ENCODE measurements around the gene CREB3L2.

The CREB3L2 gene

DNA sequence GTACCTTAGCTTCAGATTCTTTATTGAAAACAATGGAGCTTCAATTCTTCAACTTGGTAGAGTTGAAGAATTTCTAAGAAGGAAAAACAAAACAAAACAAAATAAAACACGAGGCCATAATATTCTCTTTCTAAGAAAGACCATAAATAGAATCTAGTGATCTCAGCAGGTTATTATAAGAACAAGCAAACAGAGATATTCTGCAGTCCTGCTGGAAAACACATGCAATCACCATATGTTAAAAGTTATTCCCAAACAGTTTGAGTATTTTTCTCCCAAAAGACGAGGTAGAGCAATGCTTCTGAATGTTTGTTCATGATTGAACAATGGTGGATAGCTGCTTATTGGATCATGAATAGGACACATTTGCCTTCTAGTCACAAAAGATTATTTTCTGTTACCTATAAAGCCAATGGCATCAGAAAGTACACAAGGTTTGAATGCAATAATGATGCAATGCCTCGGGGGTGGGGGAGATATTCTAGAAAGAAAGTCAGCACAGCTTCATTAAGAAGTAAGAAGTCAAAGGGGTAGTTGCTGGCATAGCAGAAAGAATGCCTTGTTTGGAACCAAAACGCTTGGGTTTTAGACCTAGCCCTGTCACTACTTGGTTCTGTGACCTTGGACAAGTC, 59.3 kb downstream of the CREB3L2 start:
- H3K9me3 ChIP-seq, result no peaks in the 10 kb centered on the region
- no peak for DNase-seq (ENCODE audit: low spot score in 2 of 2)
- H3K36me3 ChIP-seq (replicated peaks), result no peaks in the 10 kb centered on the region
- no peaks in the 10 kb centered on the region for H3K27me3 ChIP-seq (ENCODE audit: low read depth)
- in situ Hi-C loops (cut with MboI; ENCODE audit: low sequenced_read_pairs), result no loop called here
- no peak overlapping the region for H3K4me3 ChIP-seq
- peaks cover 2% of the 10 kb centered on the region for H3K4me1 ChIP-seq

GRCh38 chr7:137940656-137941518, 61.0 kb downstream of the CREB3L2 start:
- no peak overlapping the region for H3K4me3 ChIP-seq
- H3K27me3 ChIP-seq (ENCODE audit: low read depth), result no peaks in the 10 kb centered on the region
- H3K9me3 ChIP-seq, result no peaks in the 10 kb centered on the region
- H3K4me1 ChIP-seq, result peaks cover 2% of the 10 kb centered on the region
- no peaks in the 10 kb centered on the region for H3K36me3 ChIP-seq (replicated peaks)
- no peak for DNase-seq (ENCODE audit: low spot score in 2 of 2)
- in situ Hi-C loops (cut with MboI; ENCODE audit: low sequenced_read_pairs), result no loop called here

GRCh38 chr7:137940218-137940617, 61.7 kb downstream of the CREB3L2 start:
- Histone ChIP-seq H3K4me1 (peaks cover 2% of the 10 kb centered on the region), H3K27me3 (ENCODE audit: low read depth) (no peaks in the 10 kb centered on the region), H3K9me3 (no peaks in the 10 kb centered on the region), H3K36me3 (replicated peaks) (no peaks in the 10 kb centered on the region), H3K4me3 (no peak overlapping the region)
- in situ Hi-C loops (cut with MboI; ENCODE audit: low sequenced_read_pairs), result no loop called here
- DNase-seq (ENCODE audit: low spot score in 2 of 2), result no peak

DNA sequence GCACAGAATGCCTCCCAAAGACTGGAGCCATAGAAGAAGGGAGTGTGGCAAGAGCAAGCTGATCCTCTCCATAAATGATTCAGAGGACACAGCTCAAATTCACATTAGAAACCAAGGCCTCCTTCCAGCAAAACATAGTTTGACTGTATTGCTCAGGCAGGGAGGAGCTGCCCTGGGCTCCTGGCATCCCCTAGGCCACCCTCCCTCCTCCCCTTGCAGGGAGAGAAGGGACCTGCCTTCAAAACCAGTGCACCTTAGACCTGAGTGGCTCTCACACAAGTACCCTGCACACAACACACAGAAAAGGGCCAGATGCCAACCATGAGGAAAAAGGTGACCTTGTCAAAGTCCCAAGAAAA, 64.7 kb downstream of the CREB3L2 start:
- Histone ChIP-seq H3K27me3 (ENCODE audit: low read depth) (no peaks in the 10 kb centered on the region), H3K9me3 (no peaks in the 10 kb centered on the region), H3K36me3 (replicated peaks) (no peaks in the 10 kb centered on the region), H3K4me1 (peaks cover 6% of the 10 kb centered on the region), H3K4me3 (no peak overlapping the region)
- DNase-seq (ENCODE audit: low spot score in 2 of 2), result no peak
- in situ Hi-C loops (cut with MboI; ENCODE audit: low sequenced_read_pairs), result no loop called here

DNA sequence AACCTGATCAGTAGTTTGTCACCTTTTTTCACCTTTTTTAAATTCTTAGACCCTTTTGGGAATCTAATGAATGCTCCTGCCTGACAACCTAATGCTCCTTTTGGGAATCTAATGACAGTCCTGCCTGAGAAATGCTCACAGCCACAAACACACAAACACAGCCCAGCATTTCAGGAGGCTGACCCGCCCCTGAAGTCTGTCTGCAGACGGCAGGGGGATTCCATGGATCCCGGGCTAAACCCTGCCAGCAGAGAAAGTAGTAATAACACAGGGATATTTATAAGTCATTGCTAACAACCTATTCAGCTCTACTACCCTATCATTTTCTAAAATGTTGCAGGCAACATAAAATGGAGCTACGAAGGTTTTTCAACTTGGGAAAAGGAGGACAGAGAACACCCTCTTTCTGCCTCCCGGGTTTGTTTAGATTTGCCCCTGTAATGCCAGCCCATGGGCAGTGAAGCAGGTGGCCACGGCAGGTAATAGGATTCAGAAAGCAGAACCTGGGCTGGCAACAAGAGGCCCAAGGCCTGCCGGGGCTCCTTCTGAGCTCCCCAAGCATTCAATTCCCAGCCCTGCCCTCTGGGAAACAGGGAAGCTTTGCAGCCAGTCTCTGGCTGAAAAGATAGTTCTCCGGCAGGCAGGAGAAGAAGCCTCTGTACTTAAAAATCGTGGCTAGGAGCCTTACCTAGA, 65.2 kb downstream of the CREB3L2 start:
- in situ Hi-C loops (cut with MboI; ENCODE audit: low sequenced_read_pairs), result no loop called here
- peaks cover 6% of the 10 kb centered on the region for H3K4me1 ChIP-seq

GRCh38 chr7:137935884-137936508, 65.9 kb downstream of the CREB3L2 start:
- Histone ChIP-seq H3K9me3 (no peaks in the 10 kb centered on the region), H3K36me3 (replicated peaks) (no peaks in the 10 kb centered on the region), H3K27me3 (ENCODE audit: low read depth) (no peaks in the 10 kb centered on the region), H3K4me3 (no peak overlapping the region), H3K4me1 (peaks cover 6% of the 10 kb centered on the region)
- no peak for DNase-seq (ENCODE audit: low spot score in 2 of 2)
- in situ Hi-C loops (cut with MboI; ENCODE audit: low sequenced_read_pairs), result no loop called here

More for the DNA sequence above, 65.2 kb downstream of the CREB3L2 start:
- H3K27me3 ChIP-seq (ENCODE audit: low read depth), result no peaks in the 10 kb centered on the region
- H3K9me3 ChIP-seq, result no peaks in the 10 kb centered on the region
- no peaks in the 10 kb centered on the region for H3K36me3 ChIP-seq (replicated peaks)
- DNase-seq (ENCODE audit: low spot score in 2 of 2), result no peak
- no peak overlapping the region for H3K4me3 ChIP-seq

DNA sequence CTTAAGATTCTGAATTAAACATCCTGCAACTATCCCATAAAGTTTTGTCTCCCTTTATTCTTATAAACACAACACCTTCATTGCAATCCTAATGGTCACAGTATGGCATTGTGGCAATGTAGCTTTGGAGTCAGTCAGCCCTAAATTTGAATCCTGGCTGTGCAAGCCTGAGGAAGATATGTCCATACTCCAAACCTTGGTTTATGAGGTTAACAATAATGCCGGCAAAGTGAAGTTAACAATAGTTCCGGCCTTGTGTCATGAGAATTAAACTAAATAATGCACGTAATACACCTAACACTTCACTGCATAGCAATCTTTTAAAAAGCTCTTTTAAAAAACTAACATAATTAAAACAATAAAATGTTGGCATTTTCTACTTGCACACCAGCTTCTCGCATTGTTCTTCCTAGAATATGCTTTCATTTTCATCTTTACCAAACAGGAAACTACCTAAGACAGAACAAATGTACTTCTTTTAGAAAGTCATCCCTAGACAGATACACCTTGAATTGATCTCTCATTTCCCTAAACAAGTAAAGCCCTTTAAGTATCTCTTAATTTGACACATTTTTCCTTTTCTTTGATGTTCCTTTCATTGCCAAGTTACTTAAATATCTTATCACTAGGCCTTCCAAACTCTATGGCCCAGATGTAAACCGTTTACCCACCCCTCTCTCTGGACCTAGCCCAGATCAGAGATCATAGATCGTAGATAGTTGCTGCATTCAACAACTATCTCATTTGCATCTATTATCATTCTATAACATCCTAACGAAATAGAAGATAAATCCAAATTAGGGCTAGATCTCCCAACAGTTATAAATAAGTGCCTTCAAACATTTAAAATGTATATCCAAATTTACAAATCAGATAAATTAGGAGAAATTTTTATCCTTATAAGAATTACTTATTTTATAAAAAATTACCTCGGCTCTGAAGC, 66.7 kb downstream of the CREB3L2 start:
- Histone ChIP-seq H3K4me1 (peaks cover 6% of the 10 kb centered on the region), H3K36me3 (replicated peaks) (no peaks in the 10 kb centered on the region), H3K9me3 (0 out of 2 replicates have a peak, but pooled peaks cover 1% of the 10 kb centered on the region), H3K4me3 (no peak overlapping the region), H3K27me3 (ENCODE audit: low read depth) (no peaks in the 10 kb centered on the region)
- in situ Hi-C loops (cut with MboI; ENCODE audit: low sequenced_read_pairs), result no loop called here
- DNase-seq (ENCODE audit: low spot score in 2 of 2), result no peak

- no peaks in the 10 kb centered on the region for H3K36me3 ChIP-seq (replicated peaks)
- peaks cover 6% of the 10 kb centered on the region; the same call in 1 of the 2 replicates for H3K4me1 ChIP-seq
- H3K4me3 ChIP-seq, result no peak overlapping the region
- in situ Hi-C loops (cut with MboI; ENCODE audit: low sequenced_read_pairs), result no loop called here
- 0 out of 2 replicates have a peak, but pooled peaks cover 2% of the 10 kb centered on the region for H3K9me3 ChIP-seq
- DNase-seq (ENCODE audit: low spot score in 2 of 2), result no peak
- H3K27me3 ChIP-seq (ENCODE audit: low read depth), result no peaks in the 10 kb centered on the region
Measured at GRCh38 chr7:137934176-137934826, 67.6 kb downstream of the CREB3L2 start.

DNA sequence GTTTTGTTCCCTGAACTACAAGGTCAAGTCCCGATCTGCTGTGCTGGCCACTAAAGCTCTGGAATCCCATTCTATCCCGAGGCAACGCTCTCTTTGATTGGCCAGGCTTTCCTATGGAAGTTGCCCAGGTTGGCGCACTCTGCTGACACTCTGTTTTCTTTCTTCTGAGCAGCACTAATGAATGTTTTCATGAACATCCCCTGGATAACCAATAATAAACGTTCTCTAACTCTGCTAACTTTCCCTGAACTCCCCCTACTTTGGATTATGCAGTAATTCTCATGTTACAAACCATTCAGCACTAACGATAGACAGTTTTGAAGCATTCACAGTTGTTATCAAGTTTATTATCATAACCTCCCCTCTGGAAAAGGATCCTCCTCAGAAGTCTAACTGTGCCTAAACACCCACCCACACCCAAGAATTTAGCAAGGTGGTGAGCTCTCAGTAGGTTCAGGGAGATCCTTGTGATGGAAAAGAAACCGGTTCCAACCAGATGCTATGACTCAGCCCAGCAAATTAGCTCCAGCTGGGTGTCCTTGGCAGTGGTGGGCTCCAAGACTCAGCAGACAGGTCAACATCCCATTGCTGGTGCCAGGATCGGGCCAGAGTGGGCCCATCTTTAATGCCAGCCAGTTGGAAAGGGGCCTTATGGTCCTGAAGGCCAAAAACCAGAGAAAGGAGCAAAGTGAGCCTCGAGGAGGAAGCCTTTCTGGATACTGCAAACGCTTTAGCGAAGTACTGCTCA, 68.4 kb downstream of the CREB3L2 start:
- Histone ChIP-seq H3K4me1 (peaks cover 6% of the 10 kb centered on the region; the same call in 1 of the 2 replicates), H3K27me3 (ENCODE audit: low read depth) (no peaks in the 10 kb centered on the region), H3K36me3 (replicated peaks) (no peaks in the 10 kb centered on the region), H3K4me3 (no peak overlapping the region), H3K9me3 (0 out of 2 replicates have a peak, but pooled peaks cover 2% of the 10 kb centered on the region)
- in situ Hi-C loops (cut with MboI; ENCODE audit: low sequenced_read_pairs), result no loop called here
- DNase-seq (ENCODE audit: low spot score in 2 of 2), result peak in 1 of 2 experiments; percentile 14

DNA sequence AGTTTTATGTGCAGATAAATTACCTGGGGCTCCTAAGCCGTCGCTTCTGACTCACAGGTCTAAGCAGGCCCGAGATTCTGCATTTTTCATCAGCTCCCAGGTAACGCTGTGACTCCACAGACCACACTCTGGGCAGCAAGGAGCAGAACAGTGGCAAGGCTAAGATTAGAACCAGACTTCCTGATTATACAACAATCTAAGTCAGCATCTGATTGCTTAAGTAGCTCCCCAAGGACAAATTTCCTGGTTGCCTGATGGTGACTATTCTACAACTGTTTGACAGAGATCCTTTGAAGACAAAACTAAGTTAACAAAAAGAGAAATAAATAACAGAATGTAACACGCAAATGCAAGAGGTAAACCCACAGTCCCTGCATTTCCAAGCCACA, 69.0 kb downstream of the CREB3L2 start:
- 0 out of 2 replicates have a peak, but pooled peaks cover 2% of the 10 kb centered on the region for H3K9me3 ChIP-seq
- no peak for DNase-seq (ENCODE audit: low spot score in 2 of 2)
- no peak overlapping the region for H3K4me3 ChIP-seq
- H3K4me1 ChIP-seq, result peaks cover 6% of the 10 kb centered on the region; the same call in 1 of the 2 replicates
- H3K36me3 ChIP-seq (replicated peaks), result no peaks in the 10 kb centered on the region
- in situ Hi-C loops (cut with MboI; ENCODE audit: low sequenced_read_pairs), result no loop called here
- no peaks in the 10 kb centered on the region for H3K27me3 ChIP-seq (ENCODE audit: low read depth)

DNA sequence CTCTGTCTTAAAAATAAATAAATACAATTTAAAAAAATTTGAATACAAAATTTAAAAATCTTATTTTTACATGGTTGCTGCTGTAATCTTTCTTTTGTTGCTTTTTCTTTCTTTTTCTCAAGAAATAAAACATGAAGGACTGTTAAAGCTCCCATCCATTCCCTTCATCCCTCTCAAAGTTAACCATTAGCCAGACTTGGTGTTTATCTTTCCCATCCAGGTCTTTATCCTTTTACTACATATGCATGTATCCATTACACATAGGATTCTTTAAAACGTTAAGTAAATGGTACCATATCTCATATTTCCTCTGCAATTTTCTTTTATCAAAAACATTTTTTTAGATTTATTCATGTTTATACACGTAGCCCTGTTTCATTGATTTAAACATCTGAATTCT, 70.1 kb downstream of the CREB3L2 start:
- peaks cover 6% of the 10 kb centered on the region; the same call in 1 of the 2 replicates for H3K4me1 ChIP-seq
- no peaks in the 10 kb centered on the region for H3K36me3 ChIP-seq (replicated peaks)
- H3K9me3 ChIP-seq, result 0 out of 2 replicates have a peak, but pooled peaks cover 2% of the 10 kb centered on the region
- in situ Hi-C loops (cut with MboI; ENCODE audit: low sequenced_read_pairs), result no loop called here
- DNase-seq (ENCODE audit: low spot score in 2 of 2), result no peak
- no peaks in the 10 kb centered on the region for H3K27me3 ChIP-seq (ENCODE audit: low read depth)
- no peak overlapping the region for H3K4me3 ChIP-seq

DNA sequence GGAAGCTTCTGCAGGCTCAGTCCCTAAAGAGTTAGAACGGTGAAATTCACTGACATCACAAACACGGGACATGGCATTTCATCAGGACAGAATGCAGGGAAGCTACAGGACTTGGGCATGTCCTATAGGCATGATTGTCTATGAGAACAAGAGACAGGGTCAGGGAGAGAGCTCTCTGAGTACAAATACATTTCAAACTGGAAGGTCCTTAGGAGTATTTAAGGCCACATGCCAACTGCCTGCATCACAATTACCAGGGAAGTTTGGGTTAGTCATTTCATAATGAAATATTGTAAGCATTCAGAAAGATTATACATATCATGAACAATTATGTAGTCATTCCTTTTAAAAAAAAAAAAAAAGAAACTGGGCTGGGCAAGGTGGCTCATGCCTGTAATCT, 71.3 kb downstream of the CREB3L2 start:
- peaks cover 6% of the 10 kb centered on the region; the same call in 1 of the 2 replicates for H3K4me1 ChIP-seq
- H3K36me3 ChIP-seq (replicated peaks), result no peaks in the 10 kb centered on the region; the same call in 1 of the 2 replicates
- H3K4me3 ChIP-seq, result no peak overlapping the region
- in situ Hi-C loops (cut with MboI; ENCODE audit: low sequenced_read_pairs), result no loop called here
- 0 out of 2 replicates have a peak, but pooled peaks cover 2% of the 10 kb centered on the region for H3K9me3 ChIP-seq
- DNase-seq (ENCODE audit: low spot score in 2 of 2), result no peak
- no peaks in the 10 kb centered on the region for H3K27me3 ChIP-seq (ENCODE audit: low read depth)

All from HAP-1 (cell line).